Panc1 (cell line): ENCODE data around the gene RNF227. TPM values are rescaled to one million over a fixed set of nuclear protein-coding genes. Genes with fewer than 3 reads are reported as not detected.

ENCODE experiments used
- ATAC-seq: fragments of 200-7000 bp; cut with Tn5 transposase; 2 replicates; pipeline ENCODE4 v1.9.1; 2020; ENCODE audit warnings: mild to moderate bottlenecking, moderate library complexity
- BruUV-seq: library from RNA; stranded (reverse); fragments of 400-500 nt; replicated peaks from 2 replicates; lab custom pipeline; 2021; lab: Mats Ljungman, UMichigan
- CTCF ChIA-PET: fragments of 300-600 bp; sonication (Branson Sonifier 250); formaldehyde crosslinking; loops from one replicate; lab custom pipeline; 2022; ENCODE audit warnings: antibody characterized with exemption; lab: Charles Lee
- POLR2A ChIA-PET: fragments of 300-600 bp; sonication (Branson Sonifier 250); formaldehyde crosslinking; loops from one replicate; lab custom pipeline; 2022; ENCODE audit warnings: antibody characterized with exemption; lab: Charles Lee
- DNase-seq: peaks from one replicate; pipeline ENCODE4 v3.0.0-alpha.2; 2010; ENCODE audit warnings: low read depth, low spot score
- H3K27ac ChIP-seq: 2 replicates; pipeline ENCODE4 v1.5.1; 2011; ENCODE audit warnings: mild to moderate bottlenecking, low read length, inconsistent platforms
- H3K27me3 ChIP-seq: fragments of 200-500 bp; sonication (Bioruptor generic); 2 replicates; pipeline ENCODE4 v1.6.0; 2014; ENCODE audit warnings: low read length, inconsistent platforms; ENCODE audit not compliant: control insufficient read depth, insufficient read depth
- H3K36me3 ChIP-seq: fragments of 200-500 bp; sonication (Bioruptor generic); 2 replicates; pipeline ENCODE4 v1.5.1; 2014; ENCODE audit warnings: inconsistent platforms, mild to moderate bottlenecking, low read length, moderate library complexity; ENCODE audit not compliant: control insufficient read depth, insufficient read depth
- H3K4me1 ChIP-seq: 2 replicates; pipeline ENCODE4 v1.5.1; 2011; ENCODE audit warnings: inconsistent platforms, mild to moderate bottlenecking, low read length, moderate library complexity; ENCODE audit not compliant: control insufficient read depth, insufficient read depth
- H3K4me3 ChIP-seq, 2 experiments: 2 replicates each; pipeline ENCODE4 v1.5.1; 2011 to 2012; ENCODE audit warnings: low read depth in 2 of 2, low read length in 2 of 2, mild to moderate bottlenecking in 2 of 2, inconsistent platforms in 1 of 2, moderate library complexity in 1 of 2
- H3K9me3 ChIP-seq: fragments of 200-500 bp; sonication (Bioruptor generic); 2 replicates; pipeline ENCODE4 v1.5.1; 2014; ENCODE audit warnings: low read depth, mild to moderate bottlenecking, inconsistent platforms, low read length, moderate library complexity; ENCODE audit not compliant: control insufficient read depth, insufficient read depth
- CTCF ChIP-seq: fragments of 450-650 bp; IDR thresholded peaks from 2 replicates; pipeline ENCODE4 v1.5.1; 2017; ENCODE audit warnings: mild to moderate bottlenecking
- POLR2AphosphoS5 ChIP-seq: IDR thresholded peaks from 2 replicates; pipeline ENCODE4 v1.6.1; 2012; ENCODE audit warnings: mild to moderate bottlenecking, low read depth, low read length, moderate library complexity
- SIN3A ChIP-seq: IDR thresholded peaks from 2 replicates; pipeline ENCODE4 v1.6.1; 2012; ENCODE audit warnings: low read depth, mild to moderate bottlenecking, low read length, moderate library complexity, borderline replicate concordance; ENCODE audit not compliant: insufficient read depth
- TCF7L2 ChIP-seq: IDR thresholded peaks from 2 replicates; pipeline ENCODE4 v1.6.1; 2011; ENCODE audit warnings: mild to moderate bottlenecking, low read depth, low read length, inconsistent platforms
- in situ Hi-C: cut with HindIII; loops from 2 replicates; pipeline ENCODE4 v1.10.0; 2016; ENCODE audit warnings: low sequenced_read_pairs, low pct_unique_long_range_greater_than_20kb
- intact Hi-C: fragments of 100-400 bp; cut with micrococcal nuclease; formaldehyde crosslinking; loops from one replicate; pipeline ENCODE4 v1.10.0; 2022; ENCODE audit not compliant: unreplicated experiment
- total RNA-seq: library from RNA; stranded (reverse); gene quantifications from one replicate; pipeline ENCODE4 v1.2.1, GENCODE V29; 2021; ENCODE audit not compliant: unreplicated experiment
- TF ChIP-seq, protein P1 (sequence below), 2 experiments: IDR thresholded peaks; 2 replicates each; pipeline ENCODE4 v1.6.1; 2011 to 2012; ENCODE audit warnings: low read depth in 2 of 2, control low read depth in 1 of 2, low read length in 1 of 2, mild to moderate bottlenecking in 1 of 2, moderate library complexity in 1 of 2; ENCODE audit not compliant: insufficient read depth in 1 of 2

RNF227 gene
- total RNA-seq, 1 experiment from 2014 or later: 2.6 TPM

GRCh38 chr17:7880076-7880868, 35.8 kb downstream of the RNF227 start:
- CTCF ChIA-PET: no interaction called here
- Histone ChIP-seq H3K36me3 (peaks cover 9% of the 10 kb centered on the region; the same call in 1 of the 2 replicates), H3K9me3 (no peaks in the 10 kb centered on the region), H3K27ac (no peak overlapping the region), H3K27me3 (no peaks in the 10 kb centered on the region), H3K4me1 (peaks cover 15% of the 10 kb centered on the region; the same call in 1 of the 2 replicates), H3K4me3 (no peak overlapping the region)
- intact Hi-C loops (no loop called here), in situ Hi-C loops (no loop called here)
- POLR2A ChIA-PET: no interaction called here
- no TSS peak for BruUV-seq
- ATAC-seq: no peak
- TF ChIP-seq TCF7L2 (no peak), CTCF (no peak), POLR2AphosphoS5 (no peak), SIN3A (no peak)
- TF ChIP-seq, protein P1, sequence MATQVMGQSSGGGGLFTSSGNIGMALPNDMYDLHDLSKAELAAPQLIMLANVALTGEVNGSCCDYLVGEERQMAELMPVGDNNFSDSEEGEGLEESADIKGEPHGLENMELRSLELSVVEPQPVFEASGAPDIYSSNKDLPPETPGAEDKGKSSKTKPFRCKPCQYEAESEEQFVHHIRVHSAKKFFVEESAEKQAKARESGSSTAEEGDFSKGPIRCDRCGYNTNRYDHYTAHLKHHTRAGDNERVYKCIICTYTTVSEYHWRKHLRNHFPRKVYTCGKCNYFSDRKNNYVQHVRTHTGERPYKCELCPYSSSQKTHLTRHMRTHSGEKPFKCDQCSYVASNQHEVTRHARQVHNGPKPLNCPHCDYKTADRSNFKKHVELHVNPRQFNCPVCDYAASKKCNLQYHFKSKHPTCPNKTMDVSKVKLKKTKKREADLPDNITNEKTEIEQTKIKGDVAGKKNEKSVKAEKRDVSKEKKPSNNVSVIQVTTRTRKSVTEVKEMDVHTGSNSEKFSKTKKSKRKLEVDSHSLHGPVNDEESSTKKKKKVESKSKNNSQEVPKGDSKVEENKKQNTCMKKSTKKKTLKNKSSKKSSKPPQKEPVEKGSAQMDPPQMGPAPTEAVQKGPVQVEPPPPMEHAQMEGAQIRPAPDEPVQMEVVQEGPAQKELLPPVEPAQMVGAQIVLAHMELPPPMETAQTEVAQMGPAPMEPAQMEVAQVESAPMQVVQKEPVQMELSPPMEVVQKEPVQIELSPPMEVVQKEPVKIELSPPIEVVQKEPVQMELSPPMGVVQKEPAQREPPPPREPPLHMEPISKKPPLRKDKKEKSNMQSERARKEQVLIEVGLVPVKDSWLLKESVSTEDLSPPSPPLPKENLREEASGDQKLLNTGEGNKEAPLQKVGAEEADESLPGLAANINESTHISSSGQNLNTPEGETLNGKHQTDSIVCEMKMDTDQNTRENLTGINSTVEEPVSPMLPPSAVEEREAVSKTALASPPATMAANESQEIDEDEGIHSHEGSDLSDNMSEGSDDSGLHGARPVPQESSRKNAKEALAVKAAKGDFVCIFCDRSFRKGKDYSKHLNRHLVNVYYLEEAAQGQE (IDR thresholded peaks at IDR 0.05; ENCODE audit: insufficient read depth in 1 of 2, low read depth in 2 of 2, low read length in 1 of 2): no peak
- DNase-seq: no peak

GRCh38 chr17:7878234-7878633, 37.9 kb downstream of the RNF227 start:
- no TSS peak for BruUV-seq
- H3K4me1 ChIP-seq: peaks cover 6% of the 10 kb centered on the region; the same call in 1 of the 2 replicates
- no peak overlapping the region for H3K27ac ChIP-seq
- ChIA-PET POLR2A (interaction anchor here (0.7 kb wide), 1 partner anchor 53 kb away, joined by 7 read pairs; no protein-coding TSS in a partner anchor), CTCF (no interaction called here)
- TF ChIP-seq, protein P1 (IDR thresholded peaks at IDR 0.05; ENCODE audit: insufficient read depth in 1 of 2, low read depth in 2 of 2, low read length in 1 of 2): no peak
- no peak for TF ChIP-seq TCF7L2
- no peak for TF ChIP-seq POLR2AphosphoS5
- no peak for TF ChIP-seq SIN3A
- no peak for TF ChIP-seq CTCF
- H3K4me3 ChIP-seq: no peak overlapping the region
- ATAC-seq (no peak), DNase-seq (no peak)
- peaks cover 9% of the 10 kb centered on the region; the same call in 1 of the 2 replicates for H3K36me3 ChIP-seq
- in situ Hi-C loops: no loop called here
- no peaks in the 10 kb centered on the region for H3K27me3 ChIP-seq
- intact Hi-C loops: no loop called here
- no peaks in the 10 kb centered on the region for H3K9me3 ChIP-seq
